HAP-1 (cell line): Measurements from ENCODE around the gene MCOLN1.
A peak's percentile ranks its signal among the peaks of the same experiment; 100 is the strongest.
"Not testable (repeated sequence)": the region's sequence is repeated elsewhere in the genome, so short reads cannot be mapped to it uniquely, and the experiment has no call there.

Source experiments
- DNase-seq, 2 experiments: peaks; one replicate each; pipeline ENCODE4 v3.0.0-alpha.2; 2016 to 2020; ENCODE audit warnings: low spot score in 2 of 2
- H3K27me3 ChIP-seq: fragments of 250-450 bp; sonication (Bioruptor Pico); 2 replicates; pipeline ENCODE4 v1.5.1; 2020; ENCODE audit warnings: low read depth, mild to moderate bottlenecking, moderate library complexity
- H3K36me3 ChIP-seq: fragments of 250-450 bp; sonication (Bioruptor Pico); replicated peaks from 2 replicates; pipeline ENCODE4 v1.5.1; 2020; ENCODE audit warnings: mild to moderate bottlenecking
- H3K4me1 ChIP-seq: fragments of 250-450 bp; sonication (Bioruptor Pico); 2 replicates; pipeline ENCODE4 v1.5.1; 2020; ENCODE audit warnings: mild to moderate bottlenecking
- H3K4me3 ChIP-seq: fragments of 250-450 bp; sonication (Bioruptor Pico); 2 replicates; pipeline ENCODE4 v1.5.1; 2020; ENCODE audit warnings: mild to moderate bottlenecking, moderate library complexity
- H3K9me3 ChIP-seq: fragments of 250-450 bp; sonication (Bioruptor Pico); 2 replicates; pipeline ENCODE4 v1.5.1; 2020; ENCODE audit warnings: mild to moderate bottlenecking, moderate library complexity
- in situ Hi-C: fragments of 300-500 bp; cut with MboI; formaldehyde crosslinking; loops from 3 replicates; pipeline ENCODE4 v1.14.3; 2020; ENCODE audit warnings: low sequenced_read_pairs, inconsistent platforms, mixed read lengths

MCOLN1 gene

DNA sequence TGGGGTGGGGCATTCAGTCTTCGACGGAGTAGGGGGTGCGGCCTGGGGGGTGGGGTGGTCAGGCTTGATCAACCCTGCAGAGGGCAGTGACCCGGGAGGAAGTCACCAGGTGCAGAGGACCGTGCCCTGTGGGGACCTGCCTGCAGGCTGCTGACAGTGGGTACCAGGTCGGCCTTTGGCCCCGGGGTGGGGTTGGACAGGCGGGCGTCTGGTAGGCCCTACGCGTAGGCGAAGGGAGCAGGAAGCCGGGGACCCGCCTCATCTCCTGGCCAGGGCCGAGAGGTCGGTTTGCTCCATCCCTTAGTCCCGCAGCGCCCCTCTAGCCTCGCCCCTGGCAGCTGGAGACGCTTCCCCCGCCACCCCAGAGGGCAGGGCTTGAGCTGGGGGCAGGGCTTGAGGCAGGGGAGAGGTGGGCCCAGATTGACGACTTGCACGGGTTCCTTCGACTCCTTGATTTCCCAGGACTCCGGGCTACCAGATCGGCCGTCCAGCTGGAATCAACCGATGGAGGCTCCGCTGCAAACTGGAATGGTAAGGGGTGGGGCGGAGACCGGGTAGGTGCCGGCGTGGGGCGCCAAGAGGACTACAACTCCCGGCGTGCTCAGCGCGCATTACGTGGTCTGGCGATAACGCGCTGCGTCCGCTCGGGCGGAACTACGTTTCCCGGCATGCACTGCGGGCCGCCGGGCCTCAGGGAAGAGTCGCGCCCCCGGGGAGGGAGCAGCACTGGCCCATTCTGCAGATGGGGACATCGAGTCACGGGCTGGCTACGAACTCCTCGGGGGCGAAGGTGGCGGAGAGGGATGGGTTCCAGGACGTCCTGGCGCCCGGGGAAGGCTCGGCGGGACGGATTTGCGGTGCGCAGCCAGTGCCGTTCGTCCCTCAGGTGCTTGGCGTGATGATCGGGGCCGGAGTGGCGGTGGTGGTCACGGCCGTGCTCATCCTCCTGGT lies 12.9 kb downstream of the MCOLN1 start, which contains the start of gene PNPLA6:
PNPLA6 (plus strand) TSS at position 671 of the 951 bp plus-strand sequence; CDS start at position 743, 72 bp downstream.
- Histone ChIP-seq H3K27me3 (no peaks in the 10 kb centered on the region), H3K36me3 (no peaks in the 10 kb centered on the region), H3K4me1 (peaks cover 7% of the 10 kb centered on the region), H3K4me3 (peak within 1 kb of the TSS; percentile 71), H3K9me3 (no peaks in the 10 kb centered on the region)
- in situ Hi-C loops: no loop called here
- peak; percentile 89 to 96 for DNase-seq

DNA sequence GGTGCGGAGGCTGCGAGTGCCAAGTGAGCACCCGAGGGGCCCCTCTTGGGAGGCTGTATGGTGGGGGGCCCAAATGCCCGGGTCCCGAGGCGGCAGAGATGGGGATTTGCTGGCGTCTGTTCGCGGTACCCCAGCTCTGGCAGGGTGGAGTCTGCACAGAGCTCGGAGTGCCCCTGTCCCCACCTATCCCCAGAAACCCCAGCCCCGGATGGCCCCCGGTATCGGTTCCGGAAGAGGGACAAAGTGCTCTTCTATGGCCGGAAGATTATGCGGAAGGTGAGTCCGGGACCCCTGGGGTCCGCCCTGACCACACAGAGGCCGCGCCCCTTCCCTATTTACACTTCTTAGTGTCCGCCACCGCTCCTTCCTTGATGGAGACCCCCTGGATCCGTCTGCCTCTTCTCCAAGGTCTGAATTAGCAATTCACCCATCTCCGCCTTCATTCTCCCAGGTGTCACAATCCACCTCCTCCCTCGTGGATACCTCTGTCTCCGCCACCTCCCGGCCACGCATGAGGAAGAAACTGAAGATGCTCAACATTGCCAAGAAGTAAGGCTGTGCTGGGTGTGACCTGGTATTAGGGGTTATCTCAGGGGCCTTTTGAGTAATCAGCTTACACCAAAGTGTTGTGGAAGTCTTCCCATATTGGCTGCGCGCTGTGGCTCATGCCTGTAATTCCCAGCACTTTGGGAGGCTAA lies 13.7 kb downstream of the MCOLN1 start:
- Histone ChIP-seq H3K9me3 (no peaks in the 10 kb centered on the region), H3K4me3 (peak overlapping the region; percentile 71), H3K36me3 (no peaks in the 10 kb centered on the region), H3K4me1 (peaks cover 7% of the 10 kb centered on the region), H3K27me3 (no peaks in the 10 kb centered on the region)
- in situ Hi-C loops: no loop called here
- no peak for DNase-seq

DNA sequence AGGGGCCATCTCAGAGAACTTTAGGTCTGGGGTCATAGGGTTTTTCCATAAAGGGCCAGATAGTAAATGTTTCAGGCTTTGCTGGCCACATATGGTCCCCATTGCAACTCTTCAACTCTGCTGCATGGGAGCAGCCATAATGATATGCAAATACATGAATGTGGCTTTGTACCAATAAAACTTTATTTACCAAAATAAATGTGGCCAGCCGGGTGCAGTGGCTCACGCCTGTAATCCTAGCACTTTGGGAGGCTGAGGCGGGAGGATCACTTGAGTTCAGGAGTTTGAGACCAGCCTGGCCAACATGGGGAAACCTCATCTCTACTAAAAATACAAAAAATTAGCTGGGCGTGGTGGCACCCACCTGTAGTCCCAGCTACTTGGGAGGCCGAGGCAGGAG lies 16.6 kb downstream of the MCOLN1 start:
- H3K4me3 ChIP-seq, in situ Hi-C loops, DNase-seq, H3K27me3 ChIP-seq, H3K9me3 ChIP-seq, H3K36me3 ChIP-seq, H3K4me1 ChIP-seq: not testable (repeated sequence)

DNA sequence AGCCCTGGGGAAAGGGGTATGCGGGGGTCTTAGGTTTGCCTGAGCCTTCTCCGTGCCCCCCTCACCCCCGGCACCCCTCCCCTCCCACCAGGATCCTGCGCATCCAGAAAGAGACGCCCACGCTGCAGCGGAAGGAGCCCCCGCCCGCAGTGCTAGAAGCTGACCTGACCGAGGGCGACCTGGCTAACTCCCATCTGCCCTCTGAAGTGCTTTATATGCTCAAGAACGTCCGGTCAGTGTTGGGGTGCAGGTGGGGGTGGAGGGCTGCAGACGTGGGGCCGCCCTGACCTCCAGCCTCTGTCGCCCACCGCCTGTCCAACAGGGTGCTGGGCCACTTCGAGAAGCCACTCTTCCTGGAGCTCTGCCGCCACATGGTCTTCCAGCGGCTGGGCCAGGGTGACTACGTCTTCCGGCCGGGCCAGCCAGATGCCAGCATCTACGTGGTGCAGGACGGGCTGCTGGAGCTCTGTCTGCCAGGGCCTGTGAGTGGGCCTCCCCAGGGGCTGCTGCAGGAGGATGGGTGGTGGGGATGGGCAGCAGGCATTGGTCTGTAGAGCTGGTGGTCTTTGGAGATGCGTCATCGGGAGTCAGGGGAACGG lies 17.5 kb downstream of the MCOLN1 start:
- in situ Hi-C loops: no loop called here
- DNase-seq: no peak
- Histone ChIP-seq H3K9me3 (no peaks in the 10 kb centered on the region), H3K36me3 (no peaks in the 10 kb centered on the region), H3K27me3 (no peaks in the 10 kb centered on the region), H3K4me3 (no peak overlapping the region), H3K4me1 (peaks cover 3% of the 10 kb centered on the region)

DNA sequence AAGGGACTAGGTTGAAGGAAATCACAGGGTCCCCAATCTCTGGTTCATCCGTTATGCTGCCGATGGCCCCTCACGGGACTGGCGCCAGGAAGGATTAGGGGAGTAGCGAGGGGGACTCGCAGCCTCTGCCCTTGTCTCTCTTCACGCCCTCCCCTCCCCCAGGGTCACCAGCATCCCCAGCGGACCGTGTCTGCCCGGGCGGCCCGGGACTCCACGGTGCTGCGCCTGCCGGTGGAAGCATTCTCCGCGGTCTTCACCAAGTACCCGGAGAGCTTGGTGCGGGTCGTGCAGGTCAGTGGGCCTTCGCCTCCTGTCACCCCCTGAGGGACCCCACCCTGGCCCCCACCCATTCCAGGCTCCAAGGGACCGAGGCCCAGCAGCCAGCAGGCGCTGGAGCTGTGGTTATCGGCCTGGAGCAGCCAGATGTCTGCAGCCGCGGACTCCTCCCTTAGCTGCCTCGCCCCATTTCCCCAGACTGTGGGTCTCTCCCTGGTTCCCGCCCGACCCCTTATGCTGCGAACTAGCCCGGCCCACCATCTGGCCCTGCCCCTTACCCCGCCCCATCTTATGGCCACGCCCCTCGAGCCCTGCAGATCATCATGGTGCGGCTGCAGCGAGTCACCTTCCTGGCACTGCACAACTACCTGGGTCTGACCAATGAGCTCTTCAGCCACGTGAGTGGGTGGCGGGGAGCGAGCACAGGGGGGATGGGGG lies 18.5 kb downstream of the MCOLN1 start:
- H3K4me3 ChIP-seq: no peak overlapping the region
- in situ Hi-C loops: no loop called here

DNA sequence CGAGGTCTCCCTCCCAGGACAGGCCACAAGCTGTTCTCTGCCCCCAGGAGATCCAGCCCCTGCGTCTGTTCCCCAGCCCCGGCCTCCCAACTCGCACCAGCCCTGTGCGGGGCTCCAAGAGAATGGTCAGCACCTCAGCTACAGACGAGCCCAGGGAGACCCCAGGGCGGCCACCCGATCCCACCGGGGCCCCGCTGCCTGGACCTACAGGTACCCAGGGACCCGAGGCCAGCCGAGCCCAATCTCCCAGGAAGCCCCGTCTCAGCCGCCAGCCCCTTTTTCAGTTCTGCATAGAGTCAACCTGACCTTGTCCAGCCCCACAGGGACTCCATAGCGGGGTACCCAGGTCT lies 19.0 kb downstream of the MCOLN1 start:
- no peaks in the 10 kb centered on the region for H3K36me3 ChIP-seq
- no peaks in the 10 kb centered on the region for H3K27me3 ChIP-seq
- no peaks in the 10 kb centered on the region for H3K9me3 ChIP-seq
- no peak for DNase-seq
- H3K4me1 ChIP-seq: no peaks in the 10 kb centered on the region; the same call in 1 of the 2 replicates
- in situ Hi-C loops: no loop called here
- no peak overlapping the region for H3K4me3 ChIP-seq

More for the DNA sequence above, 18.5 kb downstream of the MCOLN1 start:
- DNase-seq: peak in 1 of 2 experiments; percentile 55
- H3K4me1 ChIP-seq: peaks cover 3% of the 10 kb centered on the region
- H3K9me3 ChIP-seq: no peaks in the 10 kb centered on the region
- H3K36me3 ChIP-seq: no peaks in the 10 kb centered on the region
- no peaks in the 10 kb centered on the region for H3K27me3 ChIP-seq

DNA sequence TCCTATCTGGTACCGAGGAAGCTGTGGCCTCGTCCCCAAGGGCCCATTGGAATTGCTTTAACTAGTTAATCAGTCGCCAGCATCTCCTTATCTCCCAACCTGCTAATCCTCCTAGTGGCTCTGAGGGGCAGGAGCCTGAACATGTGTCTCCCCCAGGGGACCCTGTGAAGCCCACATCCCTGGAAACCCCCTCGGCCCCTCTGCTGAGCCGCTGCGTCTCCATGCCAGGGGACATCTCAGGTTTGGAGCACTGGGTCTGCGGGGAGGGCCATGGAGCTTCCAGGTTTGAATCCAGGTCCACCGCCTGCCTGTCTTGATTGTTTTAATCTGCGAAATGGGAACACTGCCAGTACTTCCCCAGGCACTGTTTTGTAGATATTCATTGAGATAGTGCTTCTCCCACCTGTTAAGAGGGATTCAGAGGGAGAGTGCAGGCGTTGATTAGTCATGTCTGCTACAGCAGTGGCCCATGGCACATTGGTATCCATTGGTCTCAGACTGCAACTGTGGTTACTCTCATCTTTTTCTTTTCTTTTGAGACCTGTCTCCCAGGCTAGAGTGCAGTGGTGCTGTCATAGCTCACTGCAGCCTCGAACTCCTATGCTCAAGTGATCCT lies 19.5 kb downstream of the MCOLN1 start:
- in situ Hi-C loops: no loop called here
- DNase-seq: no peak
- H3K36me3 ChIP-seq: no peaks in the 10 kb centered on the region
- H3K9me3 ChIP-seq: no peaks in the 10 kb centered on the region
- H3K4me1 ChIP-seq: no peaks in the 10 kb centered on the region
- no peak overlapping the region for H3K4me3 ChIP-seq
- H3K27me3 ChIP-seq: no peaks in the 10 kb centered on the region

DNA sequence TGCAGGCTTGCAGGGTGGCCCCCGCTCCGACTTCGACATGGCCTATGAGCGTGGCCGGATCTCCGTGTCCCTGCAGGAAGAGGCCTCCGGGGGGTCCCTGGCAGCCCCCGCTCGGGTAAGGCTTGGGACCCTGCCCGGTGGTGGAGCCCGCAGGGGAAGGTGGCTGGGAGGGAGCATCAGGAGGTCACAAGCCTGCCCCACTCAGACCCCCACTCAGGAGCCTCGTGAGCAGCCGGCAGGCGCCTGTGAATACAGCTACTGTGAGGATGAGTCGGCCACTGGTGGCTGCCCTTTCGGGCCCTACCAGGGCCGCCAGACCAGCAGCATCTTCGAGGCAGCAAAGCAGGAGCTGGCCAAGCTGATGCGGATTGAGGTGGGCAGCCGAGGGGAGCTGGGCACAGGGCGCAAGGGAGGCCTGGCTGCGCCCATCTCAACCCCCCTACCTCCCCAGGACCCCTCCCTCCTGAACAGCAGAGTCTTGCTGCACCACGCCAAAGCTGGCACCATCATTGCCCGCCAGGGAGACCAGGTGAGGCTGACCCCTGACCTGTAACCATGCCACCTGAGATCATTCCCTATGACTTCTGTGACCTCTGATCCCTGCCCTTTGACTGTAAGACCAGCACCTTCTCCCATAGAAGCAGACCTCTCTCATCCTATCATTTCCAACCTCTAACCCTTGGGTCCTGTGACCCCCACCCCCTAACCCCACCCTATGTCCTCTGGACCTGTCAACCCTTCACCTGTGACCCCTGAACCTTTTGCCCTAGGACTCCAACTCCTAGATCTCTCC lies 20.3 kb downstream of the MCOLN1 start:
- Histone ChIP-seq H3K9me3 (no peaks in the 10 kb centered on the region), H3K4me3 (no peak overlapping the region), H3K4me1 (no peaks in the 10 kb centered on the region), H3K27me3 (no peaks in the 10 kb centered on the region), H3K36me3 (no peaks in the 10 kb centered on the region)
- in situ Hi-C loops: no loop called here
- no peak for DNase-seq

DNA sequence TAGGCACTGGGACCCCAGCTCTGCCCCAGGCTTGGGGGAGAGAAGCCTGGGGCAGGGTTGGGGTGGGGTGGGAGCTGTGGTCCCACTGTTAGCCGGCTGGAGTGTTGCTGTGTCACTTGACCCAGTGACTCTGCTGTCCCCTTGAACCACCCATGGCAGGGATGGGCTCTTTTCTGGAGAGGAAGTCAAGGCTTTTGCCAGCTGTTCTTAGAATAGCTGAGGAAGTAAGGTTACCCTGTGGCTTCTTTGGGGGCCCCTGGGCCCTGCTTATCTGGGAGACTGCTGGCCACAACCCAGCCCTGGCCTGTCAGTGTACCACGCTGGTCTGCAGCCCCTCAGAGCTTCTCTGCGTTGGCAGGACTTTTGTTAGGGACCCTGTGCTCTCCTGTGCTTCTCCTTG lies 22.2 kb downstream of the MCOLN1 start:
- H3K4me1 ChIP-seq: no peaks in the 10 kb centered on the region
- DNase-seq: no peak
- in situ Hi-C loops: no loop called here
- H3K4me3 ChIP-seq: no peak overlapping the region
- no peaks in the 10 kb centered on the region for H3K9me3 ChIP-seq
- no peaks in the 10 kb centered on the region for H3K27me3 ChIP-seq
- no peaks in the 10 kb centered on the region for H3K36me3 ChIP-seq

DNA sequence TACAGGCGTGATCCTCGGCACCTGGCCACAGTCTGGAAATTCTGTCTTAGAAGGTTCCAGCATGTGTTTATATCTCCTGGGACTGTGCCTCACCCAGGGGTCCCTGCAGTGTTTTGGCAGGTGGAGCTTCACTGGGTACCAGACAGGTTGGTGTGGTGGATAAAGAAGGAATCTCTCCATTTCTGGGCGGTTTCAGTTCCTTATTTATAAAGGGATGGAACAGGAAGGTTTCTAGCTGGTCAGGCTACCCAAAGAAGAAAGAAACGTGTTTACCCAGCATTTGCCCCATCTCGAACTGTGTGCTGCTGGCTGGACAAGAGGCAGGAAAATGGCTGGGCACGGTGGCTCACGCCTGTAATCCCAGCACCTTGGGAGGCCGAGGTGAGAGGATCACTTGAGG lies 22.9 kb downstream of the MCOLN1 start:
- no peaks in the 10 kb centered on the region for H3K36me3 ChIP-seq
- no peaks in the 10 kb centered on the region for H3K4me1 ChIP-seq
- H3K27me3 ChIP-seq: no peaks in the 10 kb centered on the region
- H3K9me3 ChIP-seq: no peaks in the 10 kb centered on the region
- DNase-seq: no peak
- no peak overlapping the region for H3K4me3 ChIP-seq
- in situ Hi-C loops: no loop called here

DNA sequence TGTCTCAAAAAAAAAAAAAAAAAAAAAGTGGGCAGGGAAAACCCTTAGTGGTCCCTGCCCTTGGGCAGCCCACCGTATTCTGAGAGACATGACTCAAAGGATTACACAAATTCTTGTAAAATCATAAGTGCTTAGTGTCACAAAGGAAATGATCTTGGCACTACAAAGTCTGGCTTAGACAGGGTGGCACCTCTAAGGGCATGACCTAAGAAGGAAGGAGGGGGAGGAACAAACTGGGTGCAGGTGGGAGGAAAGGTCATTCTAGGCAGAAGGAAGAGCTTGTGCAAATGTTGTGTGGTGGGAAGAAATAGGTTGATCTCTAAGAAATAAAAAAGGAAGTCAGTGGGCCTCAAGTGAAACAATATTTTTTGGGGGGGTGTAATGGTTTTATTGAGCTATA lies 23.5 kb downstream of the MCOLN1 start:
- Histone ChIP-seq H3K4me1 (no peaks in the 10 kb centered on the region), H3K9me3 (no peaks in the 10 kb centered on the region), H3K4me3 (no peak overlapping the region), H3K36me3 (no peaks in the 10 kb centered on the region), H3K27me3 (no peaks in the 10 kb centered on the region)
- no peak for DNase-seq
- in situ Hi-C loops: no loop called here

DNA sequence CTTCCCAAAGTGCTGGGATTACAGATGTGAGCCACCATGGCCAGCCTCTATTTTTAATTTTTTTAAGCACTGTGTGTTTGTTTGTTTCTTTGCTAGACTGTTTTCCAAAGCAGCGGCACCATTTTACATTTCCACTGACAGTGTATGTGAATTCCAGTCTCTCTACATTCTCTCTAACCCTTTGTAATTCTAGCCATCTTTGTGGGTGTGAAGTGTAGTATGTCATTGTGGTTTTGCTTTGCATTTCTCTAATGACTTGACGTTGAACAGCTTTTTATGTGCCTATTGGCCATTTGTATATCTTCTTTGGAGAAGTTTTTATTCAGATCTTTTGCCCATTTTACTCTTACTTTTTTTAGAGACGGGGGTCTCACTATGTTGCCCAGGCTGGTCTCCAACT lies 24.7 kb downstream of the MCOLN1 start:
- no peak overlapping the region for H3K4me3 ChIP-seq
- no peaks in the 10 kb centered on the region for H3K4me1 ChIP-seq
- no peak for DNase-seq
- no peaks in the 10 kb centered on the region for H3K27me3 ChIP-seq
- H3K36me3 ChIP-seq: no peaks in the 10 kb centered on the region
- H3K9me3 ChIP-seq: no peaks in the 10 kb centered on the region
- in situ Hi-C loops: no loop called here
